GM19468 (cell line): ENCODE data around the gene KNTC1.
"Not testable (repeated sequence)": the region's sequence is repeated elsewhere in the genome, so short reads cannot be mapped to it uniquely, and the experiment has no call there.

Experiments used
- ATAC-seq: cut with Tn5 transposase; IDR thresholded peaks from one replicate; pipeline ENCODE4 v1.9.1; 2021; ENCODE audit warnings: mild to moderate bottlenecking, moderate library complexity, moderate number of reproducible peaks; ENCODE audit not compliant: unreplicated experiment; ENCODE audit errors: extremely low read depth

Gene KNTC1

DNA sequence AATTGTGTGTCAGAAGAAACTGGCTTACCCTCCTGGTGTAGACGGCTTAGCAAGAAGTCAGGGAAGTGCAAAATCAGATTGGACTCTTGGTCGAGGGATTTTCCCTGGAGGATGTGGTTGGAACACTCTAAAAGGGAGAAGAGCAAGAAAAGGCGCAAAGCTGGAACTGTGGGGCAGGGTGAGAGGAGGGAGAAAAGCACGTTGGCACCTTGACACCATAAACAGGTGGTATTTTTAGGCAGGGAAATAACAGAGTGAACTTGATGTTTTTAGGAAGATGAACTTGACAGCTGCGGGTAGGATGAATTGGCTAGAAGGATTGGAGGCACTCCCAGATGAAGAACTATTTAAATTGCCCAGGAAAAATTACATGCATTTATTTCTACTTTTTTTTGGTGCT, 108.4 kb downstream of the KNTC1 start:
- ATAC-seq: no peak

DNA sequence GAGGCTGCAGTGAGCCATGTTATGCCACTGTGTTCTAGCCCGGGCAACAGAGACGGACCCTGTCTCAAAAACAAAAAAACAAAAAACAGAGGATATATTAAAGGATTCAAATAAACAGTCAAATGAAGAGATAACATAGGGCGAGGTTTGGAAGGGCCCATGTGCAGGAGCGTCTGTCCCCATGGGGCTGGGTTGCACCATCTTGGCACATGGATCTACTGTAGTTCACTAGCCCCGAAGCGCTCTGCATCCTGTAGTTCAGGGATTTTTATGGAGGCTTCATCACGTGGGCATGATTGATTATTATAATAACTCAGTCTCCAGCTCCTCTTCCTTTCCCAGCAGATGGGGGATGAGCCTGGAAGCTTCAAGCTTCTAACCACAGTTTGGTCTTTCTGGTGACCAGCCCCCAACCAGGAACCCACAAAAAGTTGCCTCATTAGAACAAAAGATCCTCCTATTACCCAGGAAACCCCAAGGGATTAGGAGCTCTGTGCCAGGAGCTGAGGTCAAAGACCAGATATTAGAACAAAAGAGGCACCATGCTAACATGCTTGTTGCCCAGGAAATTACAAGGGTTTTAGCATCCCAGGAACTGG, 116.3 kb downstream of the KNTC1 start:
- ATAC-seq: no peak

DNA sequence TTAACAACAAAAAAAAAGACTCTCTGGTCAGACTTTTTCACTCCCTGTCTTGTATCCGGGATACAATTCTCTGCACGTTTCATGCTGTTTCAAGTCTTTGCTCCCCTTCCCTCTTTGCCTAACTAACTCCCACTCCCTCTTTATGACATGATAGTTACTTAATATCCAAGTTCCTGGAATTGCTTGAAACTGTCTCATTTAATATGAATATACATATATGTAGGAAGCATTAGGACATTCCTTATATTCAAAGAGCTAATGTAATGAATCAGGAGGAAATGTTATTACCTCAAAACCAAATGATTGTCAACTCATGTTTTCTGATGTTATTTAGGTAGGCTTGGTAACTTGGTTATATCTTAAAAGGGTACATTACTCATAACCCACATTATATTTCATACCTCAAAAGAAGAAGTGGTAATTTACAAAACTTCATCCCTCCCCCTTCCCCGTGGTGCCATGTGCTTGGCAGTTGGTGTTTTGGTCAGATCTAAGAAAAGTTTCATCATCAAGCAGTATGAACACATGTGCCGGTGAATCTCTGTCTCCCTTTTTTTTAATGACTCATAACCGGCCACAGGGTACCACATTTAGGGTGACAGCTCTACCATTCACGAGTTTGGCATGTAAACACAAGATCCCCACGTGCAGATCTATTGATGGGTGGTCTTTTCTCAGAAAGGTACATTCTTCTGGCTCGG, 119.6 kb downstream of the KNTC1 start:
- ATAC-seq: peak; percentile 79

DNA sequence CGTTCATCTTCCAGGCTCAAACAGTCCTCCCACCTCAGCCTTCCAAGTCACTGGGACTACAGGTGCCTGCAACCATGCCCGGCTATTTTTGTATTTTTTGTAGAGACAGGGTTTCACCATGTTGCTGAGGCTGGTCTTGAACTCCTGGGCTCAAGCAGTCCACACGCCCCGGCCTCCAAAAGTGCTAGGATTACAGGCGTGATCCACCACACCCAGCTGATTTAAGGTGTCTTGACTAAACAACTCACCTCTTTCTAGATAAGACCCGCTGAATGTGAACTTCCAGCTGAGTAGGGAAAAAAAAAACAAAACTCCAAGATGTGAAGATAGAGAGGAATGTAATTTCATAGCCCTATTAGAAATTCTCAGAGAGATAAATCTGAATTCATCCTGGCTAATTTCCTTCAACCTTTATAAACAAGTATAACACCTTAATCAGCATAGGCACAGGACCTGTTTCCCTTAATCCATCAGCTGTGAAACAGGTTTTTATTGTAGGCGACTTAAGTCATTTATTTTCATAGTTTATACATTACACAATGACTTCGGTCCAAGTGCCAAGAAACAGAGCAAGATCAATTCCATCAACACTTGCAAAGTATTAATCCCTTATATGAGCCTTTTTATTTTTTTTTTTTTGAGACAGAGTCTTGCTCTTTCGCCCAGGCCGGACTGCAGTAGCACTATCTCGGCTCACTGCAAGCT, 124.6 kb downstream of the KNTC1 start:
- no peak for ATAC-seq

DNA sequence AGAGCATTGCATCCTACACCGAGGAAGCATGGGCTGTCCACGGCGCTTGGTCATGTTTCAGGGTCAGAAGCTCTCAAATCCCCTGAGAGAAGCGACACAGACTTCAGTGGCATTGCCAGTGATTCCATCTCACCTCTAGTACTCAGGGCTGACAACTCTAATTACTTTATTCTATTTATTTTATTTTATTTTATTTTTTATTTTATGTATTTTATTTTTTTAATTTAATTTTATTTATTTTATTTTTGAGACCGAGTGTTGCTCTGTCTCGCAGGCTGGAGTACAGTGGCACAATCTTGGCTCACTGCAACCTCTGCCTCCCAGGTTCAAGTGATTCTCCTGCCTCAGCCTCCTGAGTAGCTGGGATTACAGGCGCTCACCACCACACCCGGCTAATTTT, 126.2 kb downstream of the KNTC1 start:
- not testable (repeated sequence) for ATAC-seq

DNA sequence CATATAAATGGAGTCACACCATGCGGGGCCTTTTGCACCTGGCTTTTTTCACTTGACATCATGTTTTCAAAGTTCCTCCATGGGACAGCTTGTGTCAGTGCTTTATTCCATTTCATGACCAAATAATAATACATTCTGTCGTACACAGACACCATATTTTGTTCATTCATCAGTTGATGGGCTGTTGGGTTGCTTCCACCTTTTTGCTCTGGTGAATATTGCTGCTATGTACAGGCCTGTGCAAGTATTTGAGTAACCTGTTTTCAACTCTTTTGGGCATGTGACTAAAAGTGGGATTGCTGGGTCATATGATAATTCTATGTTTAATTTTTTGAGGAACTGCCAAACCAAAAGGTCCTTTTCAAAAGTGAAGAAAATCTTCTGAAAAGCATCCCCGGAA, 129.2 kb downstream of the KNTC1 start:
- ATAC-seq: no peak

DNA sequence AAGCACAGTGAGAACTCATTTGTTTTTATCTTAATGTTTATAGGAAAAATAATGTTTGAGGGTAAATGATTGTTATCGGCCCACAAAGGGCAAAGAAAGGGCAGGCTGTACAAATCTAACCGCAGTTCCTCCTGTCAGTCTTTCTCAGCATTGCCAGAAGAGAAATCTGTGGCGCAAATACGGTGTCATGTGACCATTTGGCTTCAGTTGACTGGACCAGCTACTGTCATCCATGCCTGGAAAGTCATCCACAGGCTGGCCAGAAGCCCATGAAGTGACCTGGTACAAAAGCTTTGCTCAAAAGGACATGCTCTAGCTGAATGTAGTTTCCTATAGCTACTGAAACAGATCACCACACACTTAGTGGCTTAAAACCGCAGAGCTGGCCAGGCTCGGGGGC, 132.5 kb downstream of the KNTC1 start:
- no peak for ATAC-seq

DNA sequence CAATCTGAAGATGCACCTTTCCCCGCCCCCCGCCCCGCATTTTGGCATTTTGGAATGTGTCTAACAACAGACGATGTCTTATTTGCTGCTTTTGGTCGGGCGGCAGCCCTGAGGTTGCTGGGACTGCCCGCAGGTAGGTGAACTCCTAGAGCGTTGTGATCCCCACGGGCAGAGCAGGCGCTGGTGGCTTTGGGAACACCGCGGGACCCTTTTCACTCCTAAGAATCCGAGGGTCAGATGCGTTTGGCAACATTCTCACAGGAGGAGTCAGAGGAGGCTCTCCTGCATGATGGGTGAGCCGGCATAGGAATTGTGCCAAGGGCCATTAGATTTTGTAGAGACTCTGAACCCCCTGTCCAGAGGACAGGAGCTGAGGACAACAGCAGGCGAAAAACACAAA, 134.2 kb downstream of the KNTC1 start:
- ATAC-seq: no peak

DNA sequence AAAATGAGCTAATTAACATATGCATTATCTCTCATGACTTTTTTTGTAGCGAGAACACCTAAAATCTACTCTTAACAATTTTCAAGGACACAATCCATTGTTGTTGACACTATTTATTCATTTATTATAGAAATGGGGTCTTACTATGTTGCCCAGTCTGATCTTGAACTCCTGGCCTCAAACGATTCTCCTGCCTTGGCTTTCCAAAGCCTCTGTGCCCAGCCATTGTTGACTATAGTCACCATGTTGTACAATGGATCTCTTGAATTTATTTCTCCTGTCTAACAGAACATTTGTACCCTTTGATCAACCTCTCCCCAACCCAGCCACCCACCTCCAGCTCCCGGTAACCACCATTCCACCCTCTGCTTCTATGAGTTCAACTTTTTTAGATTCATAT, 134.9 kb downstream of the KNTC1 start:
- ATAC-seq: no peak

DNA sequence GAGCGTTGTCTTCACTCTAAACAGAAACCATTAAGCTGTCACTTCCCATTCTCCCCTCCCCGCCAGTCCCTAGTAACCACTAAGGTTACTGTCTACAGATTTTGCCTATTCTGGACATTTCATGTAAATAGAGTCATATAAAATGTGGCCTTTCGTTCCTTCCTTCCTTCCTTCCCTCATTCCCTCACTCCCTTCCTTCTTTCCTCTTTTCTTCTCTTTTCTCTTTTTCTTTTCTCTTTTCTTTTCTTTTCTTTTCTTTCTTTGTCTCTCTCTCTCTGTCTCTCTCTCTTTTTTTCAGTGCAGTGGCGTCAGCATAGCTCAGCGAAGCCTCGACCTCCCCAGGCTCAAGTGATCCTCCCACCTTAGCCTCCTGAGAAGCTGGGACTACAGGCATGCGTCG, 138.3 kb downstream of the KNTC1 start:
- ATAC-seq: no peak

DNA sequence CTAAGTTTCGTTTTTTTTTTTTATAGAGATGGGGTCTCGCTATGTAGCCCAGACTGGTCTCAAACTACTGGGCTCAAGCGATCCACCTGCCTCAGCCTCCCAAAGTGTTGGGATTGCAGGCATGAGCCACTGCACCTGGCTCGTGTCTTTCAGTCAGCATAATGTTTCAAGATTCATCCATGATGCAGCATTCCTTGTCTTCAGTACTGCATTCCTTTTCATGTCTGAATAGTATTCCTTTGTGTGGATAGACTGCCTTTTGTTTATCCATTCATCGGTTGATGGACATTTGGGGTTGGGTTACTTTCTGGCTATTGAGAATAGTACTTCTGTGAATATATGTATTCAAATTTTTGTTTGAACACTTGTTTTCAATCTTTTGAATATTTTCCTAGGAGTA, 138.7 kb downstream of the KNTC1 start:
- ATAC-seq: no peak

DNA sequence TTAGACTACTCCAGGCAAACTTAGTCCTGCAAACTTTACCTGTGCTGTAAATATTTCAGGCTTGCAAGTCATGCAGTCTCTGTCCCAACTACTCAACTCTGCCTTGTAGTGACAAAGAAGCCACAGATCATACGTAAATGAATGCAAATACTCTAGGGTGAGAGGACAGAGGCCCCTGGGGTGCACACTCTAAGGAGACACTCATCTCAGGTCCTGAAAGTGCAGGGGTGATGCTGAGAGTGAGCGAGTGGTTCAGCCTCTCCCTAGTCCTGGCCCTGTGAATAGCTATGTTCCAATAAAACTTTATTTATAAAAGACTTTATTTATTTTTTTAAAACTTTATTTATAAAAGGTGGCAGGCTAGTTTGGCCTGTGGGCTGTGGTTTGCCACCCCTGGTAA, 141.2 kb downstream of the KNTC1 start:
- ATAC-seq: no peak

DNA sequence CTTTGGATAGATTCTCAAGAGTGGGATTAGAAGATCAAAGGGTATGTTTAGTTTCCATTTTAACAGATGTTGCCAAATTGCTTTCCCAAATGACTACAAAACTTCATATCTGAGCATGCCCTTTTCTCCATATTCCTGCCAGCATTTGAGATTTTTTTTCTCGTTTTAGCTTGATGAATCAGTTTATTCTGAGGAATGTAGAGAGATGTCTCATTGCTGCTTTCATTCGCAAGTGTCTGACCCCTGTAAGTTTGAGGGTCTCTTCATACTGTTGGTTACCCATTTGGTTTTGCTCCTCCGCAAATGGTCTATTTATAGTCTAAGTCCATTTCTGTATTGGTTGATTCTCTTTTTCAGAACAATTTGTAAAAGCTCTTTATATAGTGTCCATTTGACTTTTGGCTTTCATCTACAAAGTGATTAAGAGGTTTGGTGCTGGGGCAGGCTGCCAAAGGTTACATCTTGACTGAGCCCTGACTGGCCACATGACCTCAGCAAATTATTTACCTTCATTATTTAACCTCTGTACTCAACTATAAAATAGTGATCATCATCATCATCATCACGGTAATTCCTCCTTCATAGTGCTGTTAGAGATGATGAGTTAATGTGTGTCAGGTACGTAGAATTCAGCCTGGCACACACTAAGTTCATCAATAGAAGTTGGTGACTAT, 142.5 kb downstream of the KNTC1 start:
- no peak for ATAC-seq

DNA sequence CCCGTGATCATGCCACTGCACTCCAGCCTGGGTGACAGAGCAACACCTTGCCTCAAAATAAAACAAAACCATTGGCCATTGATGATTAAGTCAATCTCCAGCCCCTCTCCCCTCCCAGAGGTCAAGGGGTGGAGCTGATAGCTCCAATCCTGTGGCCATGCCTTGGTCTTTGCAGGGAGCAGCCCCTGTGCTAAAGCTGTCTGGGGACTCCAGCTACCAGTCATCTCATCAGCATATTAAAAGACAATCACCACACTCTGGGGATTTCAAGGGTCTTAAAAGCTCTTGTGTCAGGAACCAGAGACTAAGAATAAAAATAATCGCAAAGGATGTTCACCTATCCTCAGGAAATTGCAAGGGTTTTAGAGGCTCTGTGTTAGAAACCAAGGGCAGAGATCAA, 145.5 kb downstream of the KNTC1 start:
- no peak for ATAC-seq
